GM12891 (cell line): Measurements from ENCODE around the gene SPINDOC.

Experiments
- PAX5 ChIP-seq: IDR thresholded peaks from 2 replicates; pipeline ENCODE4 v1.6.1; 2011; ENCODE audit warnings: low read length, moderate library complexity, mild to moderate bottlenecking; ENCODE audit not compliant: insufficient read depth, severe bottlenecking
- POLR2A ChIP-seq: IDR thresholded peaks from 2 replicates; pipeline ENCODE4 v1.6.1; 2011; ENCODE audit warnings: low read depth, low read length, control low read depth
- POLR2AphosphoS5 ChIP-seq: IDR thresholded peaks from 2 replicates; pipeline ENCODE4 v1.6.1; 2011; ENCODE audit warnings: low read depth, low read length, control low read depth
- POU2F2 ChIP-seq: IDR thresholded peaks from 2 replicates; pipeline ENCODE4 v1.6.1; 2011; ENCODE audit warnings: low read depth, mild to moderate bottlenecking, control low read depth, low read length, moderate library complexity
- SPI1 ChIP-seq: IDR thresholded peaks from 2 replicates; pipeline ENCODE4 v1.6.1; 2011; ENCODE audit warnings: low read depth, low read length, control low read depth
- TAF1 ChIP-seq: IDR thresholded peaks from 2 replicates; pipeline ENCODE4 v1.6.1; 2011; ENCODE audit warnings: low read depth, low read length, control low read depth

GRCh38 chr11:63768237-63769041 is 44.8 kb upstream of the SPINDOC start, which contains the start of gene ZFTA:
- no peak for TF ChIP-seq POLR2AphosphoS5
- TF ChIP-seq POLR2A = no peak
- TF ChIP-seq PAX5 = no peak
- TF ChIP-seq TAF1 = no peak
- TF ChIP-seq SPI1 = no peak
- no peak for TF ChIP-seq POU2F2
